ENCODE data around the gene COL4A1.

COL4A1 gene

DNA sequence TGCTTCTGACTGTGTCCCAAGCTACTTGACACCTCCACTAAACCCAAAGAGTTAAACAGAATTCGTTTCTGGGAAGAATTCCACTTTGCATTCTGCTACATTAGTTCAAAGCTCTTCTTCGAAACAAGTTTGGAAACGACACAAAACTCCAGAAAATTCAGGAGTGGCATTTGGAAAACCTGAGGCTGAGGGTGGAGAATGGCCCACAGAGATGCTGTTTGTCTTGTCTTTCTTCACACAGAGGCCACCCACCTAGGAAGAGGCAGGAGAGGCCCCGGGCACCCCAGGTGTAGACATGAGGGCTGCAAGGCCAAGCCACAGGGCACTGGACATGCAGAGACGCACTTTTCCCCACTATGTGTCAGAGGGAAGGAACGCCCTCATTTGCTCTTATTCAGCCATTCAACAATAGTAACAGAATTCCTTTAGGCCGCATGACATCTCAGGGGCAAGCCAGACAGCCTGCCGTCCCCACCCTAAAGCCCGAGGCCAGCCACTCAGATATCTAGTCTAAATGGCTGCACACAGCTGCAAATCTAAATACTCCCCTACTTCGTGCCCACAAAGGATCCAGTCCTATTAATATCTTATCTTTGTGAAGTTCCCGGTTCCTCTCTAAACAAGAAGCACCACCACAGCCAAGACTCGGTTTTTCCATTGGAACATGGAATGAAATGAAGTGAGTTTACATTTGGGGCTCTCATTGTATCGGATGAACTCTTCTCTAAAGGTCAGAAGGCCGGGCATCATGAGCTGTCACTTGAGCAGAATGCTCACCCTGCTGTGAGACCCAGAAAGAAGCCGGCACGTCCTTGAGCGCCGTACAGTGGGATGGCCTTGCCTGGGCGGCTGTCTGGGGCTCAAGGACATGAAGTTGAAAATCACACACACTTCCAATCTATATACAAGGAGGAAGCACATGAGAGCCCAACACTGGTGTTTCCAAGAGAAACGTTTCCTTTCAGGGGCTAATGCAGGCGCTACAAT, 19.8 kb downstream of the COL4A1 start:
- TF ChIP-seq, protein P1, sequence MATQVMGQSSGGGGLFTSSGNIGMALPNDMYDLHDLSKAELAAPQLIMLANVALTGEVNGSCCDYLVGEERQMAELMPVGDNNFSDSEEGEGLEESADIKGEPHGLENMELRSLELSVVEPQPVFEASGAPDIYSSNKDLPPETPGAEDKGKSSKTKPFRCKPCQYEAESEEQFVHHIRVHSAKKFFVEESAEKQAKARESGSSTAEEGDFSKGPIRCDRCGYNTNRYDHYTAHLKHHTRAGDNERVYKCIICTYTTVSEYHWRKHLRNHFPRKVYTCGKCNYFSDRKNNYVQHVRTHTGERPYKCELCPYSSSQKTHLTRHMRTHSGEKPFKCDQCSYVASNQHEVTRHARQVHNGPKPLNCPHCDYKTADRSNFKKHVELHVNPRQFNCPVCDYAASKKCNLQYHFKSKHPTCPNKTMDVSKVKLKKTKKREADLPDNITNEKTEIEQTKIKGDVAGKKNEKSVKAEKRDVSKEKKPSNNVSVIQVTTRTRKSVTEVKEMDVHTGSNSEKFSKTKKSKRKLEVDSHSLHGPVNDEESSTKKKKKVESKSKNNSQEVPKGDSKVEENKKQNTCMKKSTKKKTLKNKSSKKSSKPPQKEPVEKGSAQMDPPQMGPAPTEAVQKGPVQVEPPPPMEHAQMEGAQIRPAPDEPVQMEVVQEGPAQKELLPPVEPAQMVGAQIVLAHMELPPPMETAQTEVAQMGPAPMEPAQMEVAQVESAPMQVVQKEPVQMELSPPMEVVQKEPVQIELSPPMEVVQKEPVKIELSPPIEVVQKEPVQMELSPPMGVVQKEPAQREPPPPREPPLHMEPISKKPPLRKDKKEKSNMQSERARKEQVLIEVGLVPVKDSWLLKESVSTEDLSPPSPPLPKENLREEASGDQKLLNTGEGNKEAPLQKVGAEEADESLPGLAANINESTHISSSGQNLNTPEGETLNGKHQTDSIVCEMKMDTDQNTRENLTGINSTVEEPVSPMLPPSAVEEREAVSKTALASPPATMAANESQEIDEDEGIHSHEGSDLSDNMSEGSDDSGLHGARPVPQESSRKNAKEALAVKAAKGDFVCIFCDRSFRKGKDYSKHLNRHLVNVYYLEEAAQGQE (IDR thresholded peaks at IDR 0.05; ENCODE audit: insufficient read depth in 1 of 2, low read depth in 2 of 2, low read length in 2 of 2) = no peak
- TF ChIP-seq FOXP2 (optimal IDR thresholded peaks at IDR 0.05; ENCODE audit: borderline replicate concordance, extremely low read depth, extremely low read length, insufficient read depth) (no peak), TAF1 (IDR thresholded peaks at IDR 0.05; ENCODE audit: borderline replicate concordance, insufficient read depth, low read length) (no peak), POLR2AphosphoS5 (IDR thresholded peaks at IDR 0.05; ENCODE audit: low read depth, low read length) (no peak), SIN3A (IDR thresholded peaks at IDR 0.05; ENCODE audit: borderline replicate concordance, insufficient read depth, low read length) (no peak)

DNA sequence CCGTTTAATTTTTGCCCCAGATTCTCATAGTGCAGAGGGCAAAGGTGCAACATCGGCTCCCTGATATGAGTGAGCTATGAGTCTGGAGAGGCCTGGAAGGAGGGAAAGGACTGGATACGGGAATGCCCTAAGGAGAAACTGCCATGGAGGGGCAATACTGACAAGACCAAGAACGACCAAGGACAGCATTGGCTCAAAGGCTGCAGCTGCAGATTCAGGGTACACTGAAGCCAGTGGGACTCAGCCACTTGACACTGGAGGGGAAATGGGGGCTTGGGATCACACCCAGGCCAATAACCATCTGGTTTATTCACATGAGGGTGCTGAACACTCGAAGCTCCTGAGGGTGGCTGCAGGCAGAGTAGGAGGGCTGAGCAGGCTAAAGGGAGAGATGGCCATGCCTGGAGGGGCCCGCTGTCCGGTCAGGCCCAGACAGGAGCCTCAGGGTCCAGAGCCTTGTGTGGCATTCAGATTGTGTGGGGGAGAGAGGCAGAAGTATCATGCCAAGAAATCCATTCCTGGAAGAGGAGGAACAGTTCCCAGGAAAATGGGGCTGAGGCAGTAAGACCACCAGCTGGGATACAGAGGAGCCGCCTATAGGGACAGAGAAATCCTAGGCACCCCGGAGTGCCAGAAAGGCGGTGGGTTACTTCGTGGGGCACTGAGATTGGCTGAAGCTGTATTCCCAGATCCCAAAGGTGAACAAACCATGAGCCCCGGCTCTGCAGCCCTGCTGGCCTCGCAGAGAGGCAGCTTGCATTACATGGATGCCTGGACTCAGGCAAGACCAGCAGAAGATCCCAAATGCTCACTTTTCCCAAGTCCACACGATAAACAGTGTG, 20.7 kb downstream of the COL4A1 start:
- TF ChIP-seq FOXP2 (optimal IDR thresholded peaks at IDR 0.05; ENCODE audit: borderline replicate concordance, extremely low read depth, extremely low read length, insufficient read depth) (no peak), TAF1 (IDR thresholded peaks at IDR 0.05; ENCODE audit: borderline replicate concordance, insufficient read depth, low read length) (no peak), POLR2AphosphoS5 (IDR thresholded peaks at IDR 0.05; ENCODE audit: low read depth, low read length) (no peak), SIN3A (IDR thresholded peaks at IDR 0.05; ENCODE audit: borderline replicate concordance, insufficient read depth, low read length) (no peak)
- TF ChIP-seq, protein P1 (IDR thresholded peaks at IDR 0.05; ENCODE audit: insufficient read depth in 1 of 2, low read depth in 2 of 2, low read length in 2 of 2) = no peak

DNA sequence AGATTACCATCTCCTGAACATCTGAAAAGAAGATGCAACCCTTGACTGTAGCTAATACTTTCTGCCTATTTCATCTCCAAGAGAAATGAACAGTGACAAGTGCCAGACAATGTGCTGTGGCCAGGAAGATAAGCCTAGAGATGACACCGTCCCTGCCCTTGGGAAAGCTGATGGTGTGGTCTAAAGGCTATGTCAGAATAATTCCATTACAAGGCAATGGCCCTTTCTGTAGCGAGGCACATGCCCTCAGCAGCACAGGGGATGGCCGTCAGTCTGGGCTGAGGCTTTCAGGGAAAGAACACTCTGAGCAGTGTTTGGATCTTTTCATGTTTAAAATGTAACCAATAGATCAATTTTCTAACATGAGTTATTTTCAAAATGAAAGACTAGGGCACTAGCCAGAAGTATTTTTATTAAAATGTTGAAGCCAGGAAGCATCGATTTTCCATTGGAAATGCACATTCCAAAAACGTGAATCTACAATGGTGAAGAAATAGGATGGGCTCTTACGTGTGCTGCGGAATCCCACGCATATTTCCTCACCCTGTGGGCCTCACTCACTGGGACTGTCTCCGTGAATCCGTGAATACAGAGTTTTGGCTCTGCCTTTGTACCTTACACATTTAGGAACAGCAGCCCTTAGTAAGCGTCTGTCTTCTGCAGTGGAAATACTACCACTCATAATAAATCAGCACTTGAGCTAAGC, 22.0 kb downstream of the COL4A1 start:
- TF ChIP-seq POLR2AphosphoS5 (IDR thresholded peaks at IDR 0.05; ENCODE audit: low read depth, low read length) = no peak
- no peak for TF ChIP-seq FOXP2 (optimal IDR thresholded peaks at IDR 0.05; ENCODE audit: borderline replicate concordance, extremely low read depth, extremely low read length, insufficient read depth)
- TF ChIP-seq, protein P1 (IDR thresholded peaks at IDR 0.05; ENCODE audit: insufficient read depth in 1 of 2, low read depth in 2 of 2, low read length in 2 of 2) = no peak
- no peak for TF ChIP-seq SIN3A (IDR thresholded peaks at IDR 0.05; ENCODE audit: borderline replicate concordance, insufficient read depth, low read length)
- TF ChIP-seq TAF1 (IDR thresholded peaks at IDR 0.05; ENCODE audit: borderline replicate concordance, insufficient read depth, low read length) = no peak

DNA sequence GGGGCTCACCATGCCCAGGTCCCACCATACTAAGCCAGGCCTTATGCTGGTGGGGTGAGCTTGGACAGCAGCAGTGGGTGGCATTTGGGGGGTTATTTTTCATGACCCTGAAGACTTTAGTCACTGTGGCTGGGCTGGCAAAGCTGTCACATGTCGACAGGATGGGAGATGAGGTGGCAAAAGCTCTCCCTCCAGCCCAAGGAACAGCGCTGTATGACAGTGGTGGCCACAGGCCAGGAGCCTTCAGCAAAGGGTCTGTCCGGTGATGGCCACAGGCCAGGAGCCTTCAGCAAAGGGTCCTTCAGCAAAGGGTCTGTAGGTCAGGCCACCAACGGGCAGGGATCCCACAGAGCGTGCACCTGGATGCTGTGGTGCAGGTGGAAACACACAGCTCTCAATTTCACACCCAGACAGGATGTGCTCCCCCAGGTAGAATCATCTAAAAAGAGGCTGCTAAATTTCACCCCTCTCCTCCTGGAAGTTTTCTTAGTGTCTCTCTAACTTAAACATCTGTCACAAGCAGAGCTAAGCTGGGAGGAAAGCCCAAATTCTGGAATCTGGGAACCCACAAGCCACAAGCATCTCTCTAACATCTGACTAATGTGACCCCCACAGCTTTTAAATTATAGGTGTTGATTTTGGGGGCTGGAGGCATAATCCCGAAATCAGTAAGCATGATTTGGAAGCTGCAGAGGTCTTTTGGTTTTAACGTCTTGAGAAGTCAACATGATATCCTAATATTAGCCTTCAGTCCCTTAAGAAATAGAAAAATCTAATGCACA, 23.0 kb downstream of the COL4A1 start:
- TF ChIP-seq TAF1 (IDR thresholded peaks at IDR 0.05; ENCODE audit: borderline replicate concordance, insufficient read depth, low read length) (no peak), FOXP2 (optimal IDR thresholded peaks at IDR 0.05; ENCODE audit: borderline replicate concordance, extremely low read depth, extremely low read length, insufficient read depth) (no peak), POLR2AphosphoS5 (IDR thresholded peaks at IDR 0.05; ENCODE audit: low read depth, low read length) (no peak), SIN3A (IDR thresholded peaks at IDR 0.05; ENCODE audit: borderline replicate concordance, insufficient read depth, low read length) (no peak)
- TF ChIP-seq, protein P1 (IDR thresholded peaks at IDR 0.05; ENCODE audit: insufficient read depth in 1 of 2, low read depth in 2 of 2, low read length in 2 of 2) = no peak
